Cerebellar cortex (tissue), 1 donor: Measurements from ENCODE around the gene WFIKKN2.
"Not testable (repeated sequence)": the region's sequence is repeated elsewhere in the genome, so short reads cannot be mapped to it uniquely, and the experiment has no call there.

ENCODE experiments used
- DNase-seq: peaks from one replicate; pipeline ENCODE4 v3.0.0-alpha.2; 2015; ENCODE audit warnings: low spot score

Gene WFIKKN2

GRCh38 chr17:50856431-50856830 lies 21.0 kb downstream of the WFIKKN2 start:
- DNase-seq = no peak

DNA sequence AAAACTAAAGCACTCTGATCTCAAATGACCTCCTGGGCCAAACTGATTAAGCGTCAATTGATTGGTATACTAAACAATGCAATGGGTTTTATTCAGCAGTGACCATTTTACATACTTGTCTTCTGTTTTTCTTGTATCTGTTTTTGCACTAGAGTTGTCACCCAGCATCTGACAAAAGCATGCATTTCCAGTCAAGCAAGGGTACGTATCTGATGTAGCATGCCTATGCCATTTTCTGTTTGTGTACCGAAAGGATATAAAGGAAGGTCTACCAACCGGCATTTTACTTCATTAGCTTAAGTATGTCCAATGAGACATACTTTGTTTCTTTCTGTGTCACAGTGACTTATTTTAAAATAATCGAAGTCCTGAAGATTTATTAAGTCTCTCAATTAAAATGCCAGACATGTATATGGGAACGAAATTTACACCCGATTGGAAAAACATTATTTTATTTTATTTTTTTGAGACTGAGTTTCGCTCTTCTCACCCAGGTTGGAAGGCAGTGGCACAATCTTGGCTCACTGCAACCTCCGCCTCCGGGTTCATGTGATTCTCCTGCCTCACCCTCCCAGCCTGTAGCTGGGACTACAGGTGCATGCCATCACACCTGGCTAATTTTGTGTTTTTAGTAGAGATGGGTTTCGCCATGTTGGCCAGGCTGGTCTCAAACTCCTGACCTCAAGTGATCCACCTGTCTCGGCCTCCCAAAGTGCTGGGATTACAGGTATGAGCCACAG lies 23.3 kb downstream of the WFIKKN2 start:
- no peak for DNase-seq

DNA sequence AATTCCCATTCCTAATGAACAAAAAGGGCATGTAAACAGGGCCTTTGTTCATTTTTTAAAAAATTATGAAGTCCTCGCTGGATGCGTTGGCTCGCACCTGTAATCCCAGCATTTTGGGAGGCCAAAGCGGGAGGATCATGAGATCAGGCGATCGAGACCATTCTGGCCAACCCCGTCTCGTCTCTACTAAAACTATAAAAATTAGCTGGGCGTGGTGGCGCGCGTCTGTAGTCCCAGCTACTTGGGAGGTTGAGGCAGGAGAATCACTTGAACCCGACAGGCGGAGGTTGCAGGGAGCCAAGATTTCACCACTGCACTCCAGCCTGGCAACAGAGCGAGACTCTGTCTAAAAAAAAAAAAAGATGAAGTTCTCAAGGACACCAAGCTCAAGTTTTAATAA lies 24.3 kb downstream of the WFIKKN2 start:
- not testable (repeated sequence) for DNase-seq

DNA sequence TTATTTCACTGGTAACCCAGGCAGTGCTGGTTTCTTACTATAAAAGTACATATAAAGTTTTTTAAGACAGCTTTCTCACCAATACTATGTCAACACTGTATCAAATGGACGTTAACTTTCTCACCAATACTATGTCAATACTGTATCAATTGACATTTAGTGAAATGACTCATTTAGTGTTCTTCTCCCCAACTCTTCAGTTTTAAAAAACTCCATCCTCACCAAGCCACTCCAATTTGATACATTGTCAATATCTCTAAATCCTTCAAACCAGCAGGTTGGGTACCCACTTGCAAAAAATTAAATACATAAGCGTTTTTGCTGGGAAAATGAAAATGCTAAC lies 25.9 kb downstream of the WFIKKN2 start:
- DNase-seq = no peak

DNA sequence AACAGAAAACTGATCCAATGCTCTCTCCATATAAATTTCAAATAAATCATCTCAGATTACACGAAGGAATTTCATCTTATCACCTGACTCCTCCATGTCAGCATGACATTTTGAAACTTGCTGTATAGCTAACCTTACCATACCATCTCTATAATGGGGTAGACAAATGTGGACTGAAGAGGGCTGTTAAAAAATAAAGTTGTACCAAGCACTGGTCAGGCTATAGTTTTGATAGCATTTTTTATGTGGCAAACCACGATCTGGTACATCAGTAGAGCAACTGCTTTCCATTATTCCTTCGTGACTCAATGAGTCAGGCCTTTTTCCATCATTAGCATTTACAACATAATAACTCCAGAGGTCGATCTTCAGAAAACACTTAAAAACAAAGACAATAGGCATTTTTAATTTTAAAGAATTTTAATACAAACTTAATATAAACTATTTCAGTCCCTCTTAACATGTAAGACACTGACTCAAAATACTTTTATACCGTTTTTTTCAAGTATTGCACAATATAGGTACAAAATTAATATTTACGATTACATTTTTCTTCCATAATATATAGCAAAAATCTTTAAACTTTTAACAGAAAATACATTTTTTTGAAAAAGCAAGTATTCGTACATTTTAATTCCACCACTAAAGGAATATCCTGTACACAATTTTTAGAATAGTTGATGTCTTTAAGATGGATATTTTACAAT lies 26.6 kb downstream of the WFIKKN2 start:
- no peak for DNase-seq

DNA sequence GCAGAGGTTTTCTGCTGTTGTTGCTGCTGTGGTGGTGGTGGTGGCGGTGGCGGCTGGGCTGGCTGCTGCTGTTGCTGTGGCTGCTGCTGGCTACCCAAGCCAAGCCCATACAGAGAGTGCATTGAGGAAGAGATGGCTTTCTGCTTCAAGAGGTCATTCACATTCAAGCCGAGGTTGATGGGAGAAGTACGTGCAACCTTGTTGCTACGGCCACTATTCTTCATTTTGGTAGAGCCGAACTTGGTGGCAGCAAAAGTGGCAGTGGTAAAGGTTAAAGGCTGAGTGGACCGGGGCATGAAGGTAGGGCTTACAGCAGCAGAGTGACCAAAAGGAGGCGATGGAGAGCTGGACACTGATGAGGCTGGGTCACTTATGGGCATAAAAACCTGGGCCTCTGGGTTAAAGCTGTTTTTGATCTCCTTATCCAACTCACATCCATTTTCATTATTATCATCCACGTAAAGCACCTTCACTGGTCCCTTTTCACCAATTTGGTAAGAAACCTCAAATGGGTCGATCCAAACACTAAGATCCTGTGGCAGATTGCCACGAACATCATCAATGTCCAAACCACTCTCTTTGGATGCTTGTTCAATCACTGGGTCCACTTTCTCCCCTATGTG lies 27.9 kb downstream of the WFIKKN2 start:
- DNase-seq = peak; percentile 79

DNA sequence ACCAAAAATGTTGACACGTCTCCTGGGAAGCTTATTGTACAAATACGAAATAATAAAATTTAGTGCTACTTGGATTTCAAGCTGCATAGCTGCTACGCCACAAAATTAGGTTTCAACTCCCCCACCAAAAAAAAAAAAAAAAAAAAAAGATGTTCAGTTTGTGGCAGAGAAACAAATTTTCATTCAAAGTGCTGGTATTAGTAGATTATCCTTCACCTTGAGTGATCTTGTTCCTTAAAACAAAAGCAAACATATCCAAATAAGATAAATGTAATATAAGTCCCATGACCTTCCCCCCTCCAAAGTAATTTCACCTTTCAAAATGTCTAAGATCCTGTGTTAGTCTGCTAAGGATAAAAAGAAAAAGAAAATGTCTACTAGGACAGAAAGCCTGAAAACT lies 28.5 kb downstream of the WFIKKN2 start:
- no peak for DNase-seq

DNA sequence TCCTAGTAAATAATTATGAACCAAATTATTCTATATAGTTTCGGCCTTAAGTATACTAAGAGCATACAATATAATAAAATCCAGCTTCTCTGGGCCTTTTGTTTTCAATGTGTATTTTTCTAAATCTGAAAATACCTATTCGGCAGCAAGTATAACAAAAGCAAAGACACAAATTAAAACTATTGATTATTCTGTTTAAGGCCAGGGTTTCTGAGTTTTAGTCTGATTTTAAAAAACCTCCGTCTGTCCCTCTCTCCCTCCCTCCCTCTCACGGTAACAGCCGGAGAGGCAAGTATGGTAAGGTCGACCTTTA lies 29.3 kb downstream of the WFIKKN2 start:
- DNase-seq = no peak

- peak; percentile 78 for DNase-seq
Measured at GRCh38 chr17:50865060-50865867, 29.9 kb downstream of the WFIKKN2 start.

GRCh38 chr17:50865868-50866260 lies 30.5 kb downstream of the WFIKKN2 start:
- no peak for DNase-seq

DNA sequence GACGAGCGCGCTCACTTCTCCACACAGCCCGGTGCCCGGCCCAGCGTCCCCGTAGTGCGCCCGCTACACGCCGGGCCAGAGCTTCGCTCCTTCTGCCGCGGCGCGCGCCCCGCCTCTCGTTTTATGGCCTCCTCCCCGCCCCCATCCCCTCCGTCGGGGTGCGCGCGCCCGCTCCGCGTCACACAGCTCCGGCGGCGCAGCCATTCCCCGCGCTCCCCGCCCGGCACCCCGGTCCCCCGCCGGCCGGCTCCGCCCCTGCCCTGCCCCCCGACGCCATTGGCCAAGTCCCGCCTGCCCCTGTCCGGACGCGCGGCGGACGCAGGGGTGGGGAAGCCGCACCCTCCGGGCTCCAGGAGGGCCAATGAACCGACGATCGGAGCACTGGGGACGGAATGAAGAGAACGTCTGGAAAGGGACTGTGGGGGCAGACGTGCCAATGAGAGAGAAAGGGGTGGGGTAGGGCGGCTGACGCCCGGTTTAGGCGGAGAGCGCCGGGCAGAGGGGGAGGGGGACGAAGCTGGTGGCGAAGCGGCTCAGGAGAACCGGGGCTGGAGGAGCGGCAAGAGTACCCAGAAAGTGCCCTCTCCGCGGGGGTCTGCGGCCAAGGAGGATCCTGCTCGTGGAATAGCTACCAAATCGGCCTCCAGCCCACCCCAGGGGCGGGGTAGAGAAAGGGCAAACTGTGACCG lies 31.0 kb downstream of the WFIKKN2 start, which contains the start of gene TOB1:
TOB1 (minus strand) TSS at position 94 of the 689 bp plus-strand sequence. CDS start 2,337 bp downstream, outside the sequence.
- DNase-seq = peak; percentile 98

- no peak for DNase-seq
Measured at GRCh38 chr17:50866950-50867362, 31.6 kb downstream of the WFIKKN2 start.

DNA sequence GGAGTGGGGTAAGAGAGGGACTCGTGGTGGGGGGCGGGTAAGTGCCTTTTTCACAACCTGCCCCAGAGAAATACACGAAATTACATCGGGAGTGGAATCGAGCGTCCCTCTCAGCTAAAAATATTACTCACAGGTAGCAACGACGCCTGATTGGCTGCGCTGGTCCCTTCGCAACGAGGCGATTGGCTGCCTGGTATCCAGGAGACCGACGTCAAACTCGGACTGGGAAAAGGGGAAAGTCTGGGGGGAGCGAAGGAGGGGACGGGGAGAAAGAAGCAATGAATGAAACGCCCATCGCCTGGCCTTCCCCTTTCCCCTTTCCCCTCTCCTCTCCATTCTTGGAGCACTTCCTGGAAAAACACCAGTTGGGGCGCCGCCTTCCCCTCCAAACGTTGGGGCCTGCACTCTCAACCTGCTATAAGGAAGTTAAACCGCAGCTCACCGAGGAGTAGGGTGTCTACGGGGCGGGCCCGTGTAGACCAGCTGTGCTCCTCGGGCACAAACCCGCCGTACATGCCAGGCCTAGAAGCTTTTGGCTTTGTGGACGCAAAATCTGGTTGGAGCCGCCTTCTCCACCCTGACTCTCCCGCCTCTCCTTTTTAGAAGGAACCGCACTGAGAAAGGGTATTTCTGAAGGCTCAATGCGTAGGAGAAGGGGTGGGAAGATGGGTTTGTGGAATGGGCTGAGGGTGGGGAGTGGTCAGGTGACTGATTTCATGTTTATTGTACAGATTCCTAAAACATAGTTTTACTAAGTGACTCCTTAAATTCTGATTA lies 32.2 kb downstream of the WFIKKN2 start:
- DNase-seq = peak; percentile 99

DNA sequence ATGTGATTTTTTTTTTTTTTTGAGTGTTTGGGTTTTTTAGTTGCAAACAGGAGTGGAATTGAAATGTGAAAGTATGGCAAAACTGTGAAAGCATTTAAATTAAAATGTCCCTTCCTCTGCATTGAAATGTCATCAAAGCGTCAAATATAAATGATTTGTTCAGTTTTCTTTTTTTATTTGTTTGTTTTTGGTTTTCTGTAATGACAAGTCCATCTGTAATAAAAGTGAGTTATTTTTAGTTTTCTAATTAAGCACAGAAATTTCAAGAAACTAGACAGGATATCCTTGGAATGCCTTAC lies 32.7 kb downstream of the WFIKKN2 start:
- no peak for DNase-seq

DNA sequence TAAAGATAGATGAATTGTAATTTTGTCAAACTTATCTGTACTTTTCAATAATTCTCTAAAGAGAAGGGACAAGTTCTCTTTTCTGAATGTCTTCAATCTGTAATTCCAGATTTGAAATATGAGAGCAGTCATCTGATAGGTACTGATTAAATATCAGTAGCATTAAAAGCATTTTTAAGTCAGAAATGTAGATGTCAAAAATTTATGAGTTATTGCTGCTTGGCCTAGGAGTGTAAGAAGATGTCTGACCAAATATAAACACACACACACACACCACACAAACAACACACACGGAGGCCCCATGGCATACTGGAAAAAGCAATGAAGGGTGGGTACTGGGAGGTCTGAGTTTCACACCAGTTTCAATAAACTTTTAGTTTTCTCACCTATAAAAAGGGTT lies 33.2 kb downstream of the WFIKKN2 start:
- DNase-seq = no peak

DNA sequence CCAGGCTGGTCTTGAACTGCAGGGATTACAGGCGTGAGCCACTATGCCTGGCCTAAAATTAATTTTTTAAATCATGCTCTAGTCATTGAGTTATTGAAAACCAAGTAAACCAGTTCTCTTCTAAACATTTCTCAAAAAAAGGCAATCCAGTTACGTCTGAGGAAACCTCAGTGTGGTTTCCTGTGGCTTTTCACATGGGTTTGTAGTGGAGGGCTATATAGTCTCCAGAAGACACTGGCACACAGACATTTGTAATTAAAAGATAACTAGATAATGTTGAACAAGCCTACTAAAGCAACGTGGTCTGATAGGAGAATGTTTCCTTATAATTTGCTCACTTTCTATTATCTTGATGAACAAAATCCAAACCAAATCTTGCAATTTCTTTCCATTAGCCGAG lies 36.0 kb downstream of the WFIKKN2 start:
- no peak for DNase-seq

- no peak for DNase-seq
Measured at GRCh38 chr17:50871898-50872297, 36.5 kb downstream of the WFIKKN2 start.

GRCh38 chr17:50872710-50873424 lies 37.5 kb downstream of the WFIKKN2 start:
- no peak for DNase-seq

- no peak for DNase-seq
Measured at GRCh38 chr17:50875074-50875473, 39.7 kb downstream of the WFIKKN2 start.

GRCh38 chr17:50877042-50877441 lies 41.7 kb downstream of the WFIKKN2 start:
- not testable (repeated sequence) for DNase-seq

DNA sequence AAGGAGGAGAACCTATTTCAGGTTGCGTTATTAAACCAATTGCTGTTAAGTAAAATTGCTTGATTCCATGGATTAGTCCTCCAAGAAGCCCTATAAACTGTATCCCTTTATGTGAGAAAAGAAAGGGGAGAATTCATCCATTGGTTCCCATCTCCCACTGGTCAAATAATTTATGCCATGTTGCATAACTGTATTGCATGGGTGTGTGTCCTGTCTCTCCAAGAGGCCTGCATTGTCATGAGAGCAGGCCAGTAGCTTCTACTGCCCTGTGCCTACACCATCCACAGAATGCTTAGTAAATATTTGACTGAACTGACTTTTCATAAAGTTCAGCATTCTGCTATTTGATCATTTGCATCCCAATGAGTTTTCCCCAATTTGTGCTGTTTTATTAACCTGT lies 42.5 kb downstream of the WFIKKN2 start:
- no peak for DNase-seq
